Stimulated activated CD8-positive, alpha-beta memory T cell treated with anti-CD3 and anti-CD28 coated beads, Interleukin-15, amount 100 ng/mL, for 1 hour (primary cell): ENCODE measurements around the gene AIG1.
"Not testable (repeated sequence)": the region's sequence is repeated elsewhere in the genome, so short reads cannot be mapped to it uniquely, and the experiment has no call there.

Experiments used
- DNase-seq: peaks from one replicate; pipeline ENCODE4 v3.0.0-alpha.2; 2020; ENCODE audit warnings: low read depth

The AIG1 gene

DNA sequence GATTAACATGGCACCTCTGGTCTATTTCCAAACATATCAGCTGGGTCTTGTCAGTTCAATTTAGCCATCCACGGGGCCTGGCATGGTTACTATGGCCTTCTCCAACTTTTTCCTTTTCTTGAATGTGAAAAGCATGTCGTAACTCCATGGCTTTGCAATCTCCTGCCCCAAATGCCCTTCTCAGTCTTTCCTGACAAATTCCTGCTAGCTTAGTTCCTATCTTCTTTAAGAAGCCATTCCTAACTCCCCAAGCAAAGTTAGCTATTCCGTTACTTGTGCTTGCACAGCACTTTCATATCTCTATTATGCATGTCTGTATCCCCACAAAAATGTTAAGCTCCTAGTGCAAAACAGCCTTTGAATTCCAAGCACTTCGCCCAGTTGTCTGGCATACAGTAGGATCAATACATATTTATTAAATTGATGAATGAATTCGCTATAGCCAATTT is 105.6 kb downstream of the AIG1 start:
- no peak for DNase-seq

DNA sequence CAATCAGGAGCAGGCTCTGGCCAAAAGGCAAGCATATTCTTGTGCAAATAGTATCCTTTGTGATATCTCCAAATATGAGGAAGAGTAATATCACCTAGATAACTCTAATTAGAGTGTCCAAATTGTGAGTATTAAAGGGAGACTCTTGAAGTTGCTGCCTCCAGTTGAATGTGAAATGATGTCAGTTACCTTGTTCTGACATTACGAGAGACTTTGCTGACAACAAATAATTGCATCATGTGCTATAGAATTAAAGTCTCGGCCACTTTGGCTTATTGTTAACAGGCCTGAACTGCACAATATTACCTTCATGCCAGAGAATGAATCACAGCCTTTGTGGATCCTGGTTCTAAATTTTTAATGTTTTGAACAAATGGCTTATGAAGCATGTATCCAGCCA is 106.5 kb downstream of the AIG1 start:
- DNase-seq = no peak

DNA sequence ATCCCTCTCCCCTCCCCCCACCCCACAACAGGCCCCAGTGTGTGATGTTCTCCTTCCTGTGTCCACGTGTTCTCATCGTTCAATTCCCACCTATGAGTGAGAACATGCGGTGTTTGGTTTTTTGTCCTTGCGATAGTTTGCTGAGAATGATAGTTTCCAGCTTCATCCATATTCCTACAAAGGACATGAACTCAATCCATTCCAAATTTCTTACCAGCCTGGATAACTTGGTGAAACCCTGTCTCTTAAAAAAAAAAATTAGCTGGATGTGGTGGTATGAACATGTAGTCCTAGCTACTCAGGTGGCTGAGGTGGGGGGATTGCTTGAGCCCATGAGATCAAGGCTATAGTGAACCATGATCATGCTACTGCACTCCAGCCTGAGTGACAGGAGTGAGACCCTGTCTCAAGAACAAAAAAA is 107.7 kb downstream of the AIG1 start:
- DNase-seq = not testable (repeated sequence)

DNA sequence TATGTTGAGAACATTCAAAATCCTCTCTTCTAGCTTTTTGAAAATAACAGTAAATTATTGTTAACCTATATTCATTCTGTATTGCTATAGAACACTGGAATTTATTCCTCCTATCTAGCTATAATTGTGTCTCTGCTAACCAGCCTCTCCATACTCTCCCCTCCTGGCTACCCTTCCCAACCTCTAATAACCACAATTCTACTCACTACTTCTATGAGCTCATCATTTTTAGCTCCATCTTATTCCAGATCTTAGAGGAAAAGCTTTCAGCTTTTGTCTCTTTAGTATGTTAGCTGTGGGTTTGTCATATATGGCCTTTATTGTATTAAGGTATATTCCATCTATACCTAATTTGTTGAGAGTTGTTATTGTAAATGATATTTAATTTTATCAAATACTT is 108.8 kb downstream of the AIG1 start:
- DNase-seq = no peak

DNA sequence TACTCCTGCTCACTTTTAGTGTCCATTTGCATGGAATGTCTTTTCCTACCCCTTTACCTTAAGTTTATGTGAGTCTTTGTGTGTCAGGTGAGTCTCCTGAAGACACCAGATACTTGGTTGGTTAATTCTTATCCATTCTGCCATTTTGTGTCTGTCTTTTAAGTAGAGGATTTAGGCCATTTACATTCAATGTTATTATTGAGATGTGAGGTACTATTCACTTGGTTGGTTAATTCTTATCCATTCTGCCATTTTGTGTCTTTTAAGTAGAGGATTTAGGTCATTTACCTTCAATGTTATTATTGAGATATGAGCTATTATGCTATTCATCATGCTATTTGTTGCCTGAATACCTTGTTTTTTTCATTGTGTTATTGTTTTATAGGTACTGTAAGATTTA is 113.8 kb downstream of the AIG1 start:
- no peak for DNase-seq

DNA sequence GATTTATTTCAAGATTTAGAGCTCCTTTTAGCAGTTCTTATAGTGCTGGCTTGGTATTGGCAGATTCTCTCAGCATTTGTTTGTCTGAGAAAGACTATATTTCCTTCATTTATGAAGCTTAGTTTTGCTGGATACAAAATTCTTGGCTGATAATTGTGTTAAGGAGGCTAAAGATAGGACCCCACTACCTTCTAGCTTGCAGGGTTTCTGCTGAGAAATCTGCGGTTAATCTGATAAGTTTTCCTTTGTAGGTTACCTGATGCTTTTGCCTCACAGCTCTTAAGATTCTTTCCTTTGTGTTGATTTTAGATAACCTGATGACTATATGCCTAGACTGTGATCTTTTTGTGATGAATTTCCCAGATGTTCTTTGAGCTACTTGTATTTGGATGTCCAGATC is 114.3 kb downstream of the AIG1 start:
- DNase-seq = no peak

DNA sequence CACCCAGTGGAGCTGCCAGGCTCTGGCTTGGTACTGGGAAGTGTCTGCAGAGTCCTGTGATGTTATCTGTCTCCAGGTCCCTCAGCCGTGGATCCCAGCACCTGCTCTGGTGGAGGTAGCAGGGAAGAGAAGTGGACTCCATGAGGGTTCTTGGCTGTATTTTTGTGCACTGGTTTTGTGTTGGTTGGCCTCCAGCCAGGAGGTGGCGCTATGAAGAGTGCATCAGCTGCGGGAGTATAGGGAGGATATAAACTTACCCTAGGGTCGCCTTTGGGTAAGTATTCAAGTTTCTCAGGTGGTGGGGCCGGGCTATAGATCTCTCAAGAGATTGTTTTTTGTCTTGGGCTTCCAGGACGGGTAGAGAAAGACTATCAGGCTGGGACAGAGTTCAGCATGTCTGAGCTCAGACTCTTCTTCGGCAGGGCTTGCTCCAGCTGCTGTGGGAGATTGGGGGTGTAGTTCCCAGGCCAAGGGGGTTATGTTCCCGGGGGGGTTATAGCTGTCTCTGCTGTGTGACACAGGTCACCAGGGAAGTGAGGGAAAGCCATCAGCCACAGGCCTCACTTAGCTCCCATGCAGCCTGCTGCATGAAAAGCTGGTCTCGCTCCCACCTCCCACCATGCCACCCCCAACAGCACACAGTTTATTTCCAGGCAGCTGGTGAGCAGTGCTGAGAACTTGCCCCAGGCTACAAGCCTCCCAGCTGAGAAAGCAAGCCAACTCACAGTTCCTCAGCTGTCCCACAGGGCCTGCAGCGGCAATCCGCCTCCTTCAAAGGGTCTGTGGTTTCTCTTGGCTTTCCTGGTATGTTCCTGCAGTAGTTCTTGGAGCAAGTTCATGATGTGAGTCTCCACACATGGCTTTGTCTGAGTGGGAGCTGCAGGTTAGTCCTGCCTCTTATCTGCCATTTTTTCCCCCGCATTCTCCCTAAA is 115.7 kb downstream of the AIG1 start:
- no peak for DNase-seq

DNA sequence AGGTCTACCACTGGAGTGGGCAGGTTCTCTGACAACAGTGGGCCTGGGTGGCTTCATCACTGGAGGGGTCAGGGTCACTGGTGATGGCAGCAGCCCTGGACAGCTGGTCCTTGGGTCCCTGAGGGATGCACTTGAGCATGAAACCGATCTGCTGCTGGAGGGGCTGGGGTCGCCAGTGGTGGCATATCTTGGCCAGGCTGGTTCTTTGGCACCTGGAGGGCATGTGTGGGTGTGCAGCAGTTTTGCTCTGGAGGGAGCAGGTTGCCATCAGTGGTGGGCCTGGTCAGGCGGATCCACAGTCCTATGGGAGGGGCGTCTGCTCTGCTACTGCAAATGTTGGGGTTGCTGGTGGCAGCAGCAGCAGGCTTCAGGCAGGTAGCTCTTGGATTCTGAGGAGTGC is 117.0 kb downstream of the AIG1 start:
- no peak for DNase-seq

DNA sequence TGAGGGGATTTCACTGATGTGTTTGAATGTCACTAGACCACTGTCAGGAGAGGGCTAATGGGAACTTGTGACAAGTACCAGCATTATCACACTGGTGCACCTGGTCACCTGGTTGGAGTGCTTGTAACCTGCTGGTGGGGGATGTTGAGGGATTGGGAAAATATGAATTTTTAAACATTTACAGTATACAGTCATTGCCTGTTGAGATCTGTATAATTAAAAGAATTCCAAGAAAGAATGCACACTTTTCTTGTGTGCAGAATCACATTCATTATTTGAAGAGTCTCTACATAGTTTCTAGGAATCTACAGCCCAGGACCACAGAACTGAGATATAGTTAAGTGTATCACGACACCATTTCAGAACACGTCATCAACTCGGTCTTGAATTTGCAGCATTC is 118.4 kb downstream of the AIG1 start:
- DNase-seq = no peak

DNA sequence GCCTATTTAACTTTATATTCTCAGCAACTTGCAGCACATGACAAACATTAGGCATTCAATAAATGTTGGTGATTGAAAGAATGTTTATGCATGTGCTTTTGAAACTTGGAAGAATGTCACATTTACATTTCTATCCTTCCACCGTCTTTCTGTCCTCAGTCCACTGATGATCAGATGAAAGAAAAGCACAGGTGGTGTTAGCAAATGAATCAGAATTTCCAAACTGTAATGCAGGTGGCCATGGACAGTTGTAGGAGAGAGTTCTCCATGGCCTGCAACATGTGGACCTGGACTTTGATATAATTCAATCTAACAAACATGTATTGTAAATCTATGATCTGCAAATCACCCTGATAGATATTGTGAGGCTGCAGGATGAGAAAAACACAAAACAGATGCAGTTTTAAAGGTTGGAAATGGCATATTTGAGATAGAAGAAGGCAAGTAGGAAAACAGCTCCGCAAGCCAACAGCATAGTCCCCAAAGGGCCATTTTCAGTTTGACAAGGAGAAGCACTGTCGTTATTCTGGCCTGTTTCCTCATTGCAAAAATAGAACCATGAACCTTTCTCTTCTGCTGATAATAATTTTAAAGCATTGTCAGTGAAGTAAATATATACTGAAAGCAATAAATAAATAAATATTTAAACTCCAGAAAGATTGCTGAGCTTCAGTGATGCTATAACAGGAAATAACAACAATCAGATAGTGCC is 119.4 kb downstream of the AIG1 start:
- no peak for DNase-seq

DNA sequence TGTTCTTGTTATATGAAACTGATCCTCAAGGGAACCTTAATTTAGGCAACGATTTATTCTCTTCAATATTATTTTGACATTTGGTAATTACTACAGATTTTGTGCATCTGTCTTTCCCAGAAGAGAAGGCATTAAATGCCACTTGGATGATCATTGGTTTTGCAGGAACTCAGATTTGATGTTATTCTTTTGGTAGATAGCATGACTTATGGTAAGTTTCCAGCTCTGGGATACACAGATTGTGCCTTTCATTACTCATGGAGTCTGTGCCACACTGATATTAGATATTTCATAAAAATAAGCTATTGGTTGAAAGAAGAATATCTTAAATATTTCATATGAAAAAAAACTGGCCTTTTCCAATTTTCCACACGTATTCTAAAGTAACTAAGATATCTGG is 120.1 kb downstream of the AIG1 start:
- no peak for DNase-seq

DNA sequence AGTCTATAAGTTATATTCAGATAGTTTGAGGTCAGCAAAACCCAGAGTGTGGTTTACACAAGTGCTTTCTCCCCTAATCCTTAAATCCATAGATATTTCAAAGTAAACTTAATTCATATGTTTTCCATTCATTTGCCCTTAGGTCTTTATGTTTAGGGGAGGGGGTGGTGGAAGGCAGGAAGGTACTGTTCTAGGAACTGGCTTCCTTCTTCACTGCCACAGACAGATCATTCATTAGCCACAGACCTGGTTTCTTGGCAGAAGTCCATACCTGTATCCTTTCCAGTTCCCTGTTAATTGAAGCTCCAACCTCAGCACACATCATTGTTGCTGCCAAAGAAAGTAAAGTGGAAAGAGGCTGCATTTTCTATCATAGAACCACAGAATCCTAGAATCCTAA is 123.0 kb downstream of the AIG1 start:
- DNase-seq = no peak

DNA sequence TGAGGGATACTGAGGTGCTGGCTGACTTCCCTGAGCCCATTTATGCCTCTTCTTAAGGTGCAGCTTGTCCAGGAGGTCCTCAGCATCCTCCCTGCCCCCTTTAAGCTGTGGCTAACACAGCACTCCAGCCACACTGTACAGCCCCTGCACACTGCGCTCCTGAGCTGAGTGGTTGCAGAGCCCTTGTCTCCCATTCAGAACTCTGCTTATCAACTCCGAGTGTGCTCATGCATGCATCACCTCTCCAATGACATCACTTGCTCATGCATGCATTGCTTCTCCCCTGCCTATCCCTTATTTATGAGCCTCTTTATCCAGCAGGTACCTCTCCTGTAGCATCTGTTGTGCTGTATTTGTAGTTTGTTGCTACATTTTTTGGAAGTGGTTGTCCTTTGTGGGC is 124.6 kb downstream of the AIG1 start:
- DNase-seq = no peak

DNA sequence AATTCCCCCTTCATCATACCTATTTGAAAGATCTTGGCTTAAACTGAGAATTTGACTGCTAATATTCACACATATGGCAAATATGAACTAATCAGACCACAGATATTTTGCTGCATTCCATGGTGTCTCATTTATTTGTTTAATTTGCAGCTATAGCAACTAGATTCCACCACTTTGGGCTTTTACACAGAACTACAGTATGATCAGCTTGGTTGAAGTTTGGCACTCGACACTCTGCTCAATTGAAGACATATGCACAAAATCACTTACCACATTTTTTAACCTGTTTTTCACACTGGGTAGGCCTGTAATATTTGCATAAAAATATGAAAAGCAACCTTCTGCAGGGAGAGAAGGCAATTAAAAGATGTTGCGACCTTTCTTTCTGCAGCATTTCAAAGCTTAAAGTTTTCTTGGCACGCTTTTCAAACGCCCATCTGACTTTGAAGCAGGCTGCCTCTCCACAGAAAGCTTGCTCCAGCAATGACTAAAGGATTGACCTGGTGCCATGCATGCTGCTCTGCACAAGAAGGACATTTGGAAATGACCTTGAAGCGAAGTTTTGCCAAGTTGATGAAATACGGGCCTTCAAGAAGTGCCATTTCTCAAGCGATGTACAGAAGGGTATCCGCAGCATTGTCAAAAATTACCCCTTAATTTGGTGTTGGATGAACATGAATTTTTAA is 126.7 kb downstream of the AIG1 start:
- DNase-seq = no peak

DNA sequence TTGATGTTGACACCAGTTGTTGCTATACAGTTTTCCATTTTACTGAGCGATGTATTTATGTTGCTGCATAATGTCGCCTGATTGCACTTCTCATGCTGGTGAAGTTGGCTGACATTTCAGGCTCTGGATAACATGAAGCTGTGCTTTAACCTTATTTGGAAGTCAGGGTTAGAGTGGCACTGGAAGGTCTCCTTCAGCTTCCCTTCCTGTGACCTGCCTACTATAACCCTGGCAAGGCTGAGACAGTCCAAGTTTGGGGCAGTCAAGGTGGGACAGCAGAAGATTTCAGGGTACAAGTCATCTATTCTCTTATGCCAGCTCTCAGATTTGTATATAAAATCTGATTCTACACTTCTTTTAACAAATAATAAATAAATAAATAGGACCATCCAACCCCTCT is 127.6 kb downstream of the AIG1 start:
- DNase-seq = no peak

DNA sequence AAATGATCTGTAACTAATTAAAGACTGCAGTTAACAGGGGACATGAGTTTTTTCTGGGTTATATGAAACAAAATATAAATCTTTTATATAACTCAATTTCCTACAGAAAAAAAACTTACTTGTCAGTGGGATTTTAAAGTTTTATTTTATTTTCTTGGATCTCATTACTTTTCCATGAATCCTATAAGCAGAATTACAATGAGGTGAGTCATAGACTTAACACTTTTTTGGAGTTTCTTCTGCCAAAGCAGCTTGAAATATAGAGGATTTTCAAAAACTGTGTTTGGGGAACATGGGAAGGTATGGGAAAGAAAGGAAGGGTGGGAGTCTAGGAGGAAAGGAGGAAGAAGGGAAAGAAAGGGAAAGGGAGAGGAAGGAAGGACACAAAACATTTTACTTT is 130.7 kb downstream of the AIG1 start:
- no peak for DNase-seq

DNA sequence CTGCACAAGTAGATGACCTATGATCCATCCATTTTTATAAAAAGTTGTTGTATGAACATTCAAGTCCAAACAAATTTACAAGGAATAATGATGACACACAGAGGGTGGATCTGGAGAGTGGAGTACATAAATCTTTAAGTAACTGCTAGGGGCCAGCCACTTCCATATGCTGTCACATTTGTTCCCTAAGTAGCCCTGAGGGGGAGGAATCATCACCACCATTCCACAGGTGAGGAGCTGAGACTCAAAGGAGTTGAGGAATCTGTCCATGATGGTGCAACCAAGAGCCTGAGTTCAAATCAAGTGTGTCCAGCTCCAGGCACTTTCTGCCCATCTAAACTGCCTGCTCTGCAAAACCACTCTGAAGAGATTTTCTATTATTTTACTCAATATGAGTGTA is 132.1 kb downstream of the AIG1 start:
- DNase-seq = no peak

DNA sequence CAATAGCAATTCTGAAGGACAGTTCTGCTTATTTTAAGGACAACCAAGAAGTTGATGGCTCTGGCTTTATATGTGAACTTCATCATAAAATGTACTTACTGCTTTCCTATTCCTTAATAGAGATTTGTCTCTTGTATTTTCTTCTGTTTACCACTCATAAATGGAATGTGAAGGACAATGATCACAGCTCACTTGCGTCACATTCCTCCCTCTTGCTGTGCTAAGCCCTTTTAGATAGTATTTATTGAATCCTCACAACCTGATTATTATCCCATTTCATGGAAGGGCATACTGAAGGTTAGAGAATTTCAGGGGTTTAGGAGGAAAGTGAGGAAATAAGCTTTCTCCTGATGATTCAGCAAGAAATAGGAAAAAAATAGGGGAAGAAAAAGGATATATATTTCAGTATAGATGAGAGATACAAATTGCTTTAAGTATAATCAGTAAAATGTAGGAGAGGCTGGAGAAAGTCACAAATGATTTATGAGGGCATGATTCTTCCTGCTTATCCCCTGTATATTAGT is 132.9 kb downstream of the AIG1 start:
- no peak for DNase-seq

DNA sequence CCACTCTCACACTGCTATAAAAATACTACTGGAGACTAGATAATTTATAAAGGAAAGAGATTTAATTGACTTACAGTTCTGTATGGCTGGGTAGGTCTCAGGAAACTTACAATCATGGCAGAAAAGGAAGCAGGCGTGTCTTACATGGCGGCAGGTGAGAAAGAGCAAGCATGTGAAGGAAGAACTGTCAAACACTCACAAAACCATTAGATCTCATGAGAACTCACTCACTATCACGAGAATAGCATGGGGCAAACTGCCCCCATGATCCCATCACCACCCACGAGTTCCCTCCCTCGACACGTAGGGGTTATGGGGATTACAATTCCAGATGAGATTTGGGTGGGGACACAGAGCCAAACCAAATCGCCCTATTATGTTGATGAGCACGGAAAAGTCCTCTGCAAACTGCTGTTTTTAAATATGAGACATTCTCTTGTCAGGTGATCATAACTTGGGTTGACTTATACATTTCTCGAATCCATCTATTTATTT is 133.5 kb downstream of the AIG1 start:
- DNase-seq = no peak

DNA sequence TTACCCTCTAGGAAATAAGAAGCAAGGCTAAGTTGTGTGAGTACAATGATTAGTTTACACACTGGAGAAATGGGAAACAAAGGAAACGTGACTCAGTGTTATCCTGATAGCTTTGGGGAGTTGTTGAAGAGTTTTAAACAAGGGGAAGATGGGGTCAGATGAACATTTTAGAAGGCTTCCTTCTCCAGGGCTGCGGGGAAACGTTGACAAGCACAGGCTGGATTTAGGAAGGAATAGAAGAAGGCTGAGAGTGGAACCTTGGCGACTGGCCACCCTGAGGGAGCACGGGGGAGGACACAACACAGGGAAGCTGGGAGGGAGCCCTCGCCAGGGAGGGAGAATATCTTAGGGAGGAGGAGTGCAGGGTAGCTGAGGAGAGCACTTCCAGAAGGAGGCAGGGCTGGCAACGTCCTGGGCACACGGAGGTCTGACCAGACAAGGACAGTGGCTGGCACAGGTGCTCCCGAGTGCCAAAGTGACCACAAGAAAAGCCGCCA is 134.7 kb downstream of the AIG1 start:
- no peak for DNase-seq

DNA sequence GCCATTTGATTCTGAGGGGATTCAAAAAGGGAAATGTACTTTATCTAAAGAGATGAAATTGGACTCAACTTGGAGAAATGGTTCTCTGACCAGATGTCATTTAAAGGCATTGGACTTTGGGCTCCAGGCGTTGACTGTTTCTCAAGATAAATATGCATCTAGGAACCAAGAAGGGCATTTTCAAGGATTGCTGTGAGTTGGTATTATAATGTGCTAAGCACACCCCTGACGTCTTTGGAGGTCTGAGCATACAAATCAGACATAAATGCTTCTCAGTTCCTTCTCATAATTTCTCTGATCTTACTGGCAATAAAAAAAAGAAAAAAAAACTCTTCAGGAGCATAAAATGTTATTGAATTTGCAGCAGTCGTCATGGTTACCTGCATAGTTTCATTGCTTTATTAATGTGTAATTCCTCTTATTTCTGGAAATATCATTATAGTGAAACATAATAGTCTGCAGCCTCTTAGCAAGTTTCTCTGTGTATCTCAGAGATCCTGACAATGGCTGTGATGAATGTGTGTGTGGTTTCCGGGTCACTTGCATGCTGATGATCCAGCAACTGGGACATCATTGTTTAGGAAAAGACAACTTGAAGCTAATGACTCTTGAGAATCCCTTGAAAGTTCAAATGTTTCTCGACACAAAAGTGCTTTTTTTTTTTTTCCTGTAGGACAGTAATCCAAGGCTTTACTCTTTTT is 136.0 kb downstream of the AIG1 start:
- no peak for DNase-seq

DNA sequence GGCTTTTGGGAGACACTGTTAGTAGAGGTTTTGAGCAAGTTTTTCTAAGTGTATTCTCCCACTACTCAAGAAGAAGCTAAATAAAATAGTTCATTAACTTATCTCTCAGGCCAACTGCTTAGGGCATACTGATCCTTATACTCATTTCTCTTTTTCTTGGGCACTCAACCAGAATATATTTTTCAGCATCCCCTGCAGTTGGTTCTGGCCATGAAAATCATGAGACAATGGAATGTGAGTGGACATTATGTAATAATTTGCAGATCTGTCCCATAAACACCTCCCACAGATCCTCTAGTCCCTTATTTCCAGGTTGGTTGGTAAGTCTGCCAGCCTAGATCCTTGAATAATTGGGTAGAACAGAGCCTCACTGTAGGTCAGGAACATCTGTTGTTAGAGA is 136.7 kb downstream of the AIG1 start:
- DNase-seq = no peak
